Activated CD8-positive, alpha-beta memory T cell treated with anti-CD3 and anti-CD28 coated beads, Interleukin-2, amount 50 U/mL, for 1 hour (primary cell): ENCODE results near the gene SAFB.

Experiments used
- DNase-seq: peaks from one replicate; pipeline ENCODE4 v3.0.0-alpha.2; 2020; ENCODE audit errors: extremely low read depth

Gene SAFB

GRCh38 chr19:5627395-5627904, 4.6 kb downstream of the SAFB start:
- DNase-seq: no peak

- DNase-seq: no peak
Measured at GRCh38 chr19:5628461-5628860, 5.6 kb downstream of the SAFB start.

- no peak for DNase-seq
Measured at GRCh38 chr19:5628919-5629481, 6.1 kb downstream of the SAFB start.

GRCh38 chr19:5631567-5632240, 8.8 kb downstream of the SAFB start:
- no peak for DNase-seq

- no peak for DNase-seq
Measured at GRCh38 chr19:5632241-5632612, 9.3 kb downstream of the SAFB start.

- no peak for DNase-seq
Measured at GRCh38 chr19:5632657-5633056, 9.8 kb downstream of the SAFB start.

GRCh38 chr19:5635427-5635826, 12.5 kb downstream of the SAFB start:
- no peak for DNase-seq

- no peak for DNase-seq
Measured at GRCh38 chr19:5637971-5638370, 15.1 kb downstream of the SAFB start.

- no peak for DNase-seq
Measured at GRCh38 chr19:5641171-5641570, 18.3 kb downstream of the SAFB start.

GRCh38 chr19:5642204-5642603, 19.3 kb downstream of the SAFB start:
- no peak for DNase-seq

GRCh38 chr19:5643060-5643459, 20.2 kb downstream of the SAFB start:
- DNase-seq: no peak

- DNase-seq: no peak
Measured at GRCh38 chr19:5644037-5644436, 21.2 kb downstream of the SAFB start.

GRCh38 chr19:5645409-5645808, 22.5 kb downstream of the SAFB start:
- no peak for DNase-seq

GRCh38 chr19:5646703-5647102, 23.8 kb downstream of the SAFB start:
- no peak for DNase-seq

- no peak for DNase-seq
Measured at GRCh38 chr19:5648464-5648863, 25.6 kb downstream of the SAFB start.

- DNase-seq: no peak
Measured at GRCh38 chr19:5651361-5651760, 28.5 kb downstream of the SAFB start.

- no peak for DNase-seq
Measured at GRCh38 chr19:5652261-5652660, 29.4 kb downstream of the SAFB start.

GRCh38 chr19:5654931-5655330, 32.0 kb downstream of the SAFB start:
- DNase-seq: no peak

GRCh38 chr19:5655412-5655811, 32.5 kb downstream of the SAFB start:
- DNase-seq: no peak

GRCh38 chr19:5661483-5661882, 38.6 kb downstream of the SAFB start:
- no peak for DNase-seq

GRCh38 chr19:5663904-5664303, 41.0 kb downstream of the SAFB start:
- DNase-seq: no peak

GRCh38 chr19:5664515-5664914, 41.6 kb downstream of the SAFB start:
- no peak for DNase-seq

- DNase-seq: no peak
Measured at GRCh38 chr19:5665781-5666513, 43.1 kb downstream of the SAFB start.
